Amniotic stem cell (primary cell): ENCODE results near the gene P2RY1.

Source experiments
- DNase-seq: peaks from one replicate; lab custom pipeline; 2025; lab: John Stamatoyannopoulos, UW

Gene P2RY1

GRCh38 chr3:152834776-152835600 is at the start of gene P2RY1:
P2RY1 (plus strand) TSS chr3:152835131; CDS start chr3:152835783, 652 bp downstream.
- DNase-seq: no peak

DNA sequence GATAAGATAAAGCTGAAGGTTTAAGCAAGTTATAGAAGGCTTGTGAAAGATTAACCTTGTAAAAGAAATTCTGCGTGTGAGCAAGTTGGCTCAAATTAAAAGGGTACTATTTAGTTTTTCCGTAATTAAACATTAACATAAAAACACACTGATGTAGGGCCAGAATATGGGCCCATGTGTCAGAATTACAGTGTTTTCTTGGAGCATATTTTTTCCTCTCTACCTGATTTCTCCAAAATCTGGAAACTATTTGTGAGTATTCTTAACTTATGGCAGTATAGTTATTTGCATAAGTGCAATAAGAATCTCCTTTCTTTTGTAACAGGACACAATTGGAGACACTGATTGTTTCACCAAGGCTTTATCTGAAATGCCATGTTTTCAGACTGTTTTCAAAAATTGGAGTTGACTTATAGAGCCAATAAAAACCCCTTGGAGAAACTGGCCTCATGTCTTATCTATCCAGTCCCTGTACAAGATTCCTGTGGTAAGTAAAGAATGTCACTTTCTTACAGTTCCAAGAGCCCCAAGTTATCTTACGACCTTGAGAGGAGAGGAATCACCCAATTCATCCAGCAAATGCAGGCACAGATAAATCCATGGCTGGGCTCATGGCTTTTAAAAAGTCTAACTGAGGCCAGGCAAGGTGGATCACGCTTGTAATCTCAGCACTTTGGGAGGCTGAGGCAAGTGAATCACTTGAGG is 47.8 kb upstream of the P2RY1 start:
- DNase-seq: no peak

GRCh38 chr3:152790651-152791387 is 44.1 kb upstream of the P2RY1 start:
- no peak for DNase-seq

DNA sequence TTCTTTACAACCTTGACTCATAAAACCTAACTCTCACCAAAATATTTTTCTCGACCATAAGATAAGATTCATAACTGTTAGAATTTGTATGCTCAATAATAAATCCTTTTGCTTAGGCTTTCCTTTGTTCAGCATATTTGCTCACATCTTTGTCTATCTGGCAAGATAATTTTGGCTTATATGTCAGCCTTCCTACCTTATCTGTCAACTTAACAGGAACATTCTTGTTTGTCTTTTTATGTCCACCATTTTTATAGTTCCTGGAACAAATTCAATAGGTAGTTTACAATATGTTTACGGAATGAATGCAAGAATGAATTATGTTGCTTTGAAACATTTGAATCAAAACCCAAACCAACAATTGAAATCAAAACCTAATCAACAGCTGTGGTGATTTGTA is 41.0 kb upstream of the P2RY1 start:
- no peak for DNase-seq

DNA sequence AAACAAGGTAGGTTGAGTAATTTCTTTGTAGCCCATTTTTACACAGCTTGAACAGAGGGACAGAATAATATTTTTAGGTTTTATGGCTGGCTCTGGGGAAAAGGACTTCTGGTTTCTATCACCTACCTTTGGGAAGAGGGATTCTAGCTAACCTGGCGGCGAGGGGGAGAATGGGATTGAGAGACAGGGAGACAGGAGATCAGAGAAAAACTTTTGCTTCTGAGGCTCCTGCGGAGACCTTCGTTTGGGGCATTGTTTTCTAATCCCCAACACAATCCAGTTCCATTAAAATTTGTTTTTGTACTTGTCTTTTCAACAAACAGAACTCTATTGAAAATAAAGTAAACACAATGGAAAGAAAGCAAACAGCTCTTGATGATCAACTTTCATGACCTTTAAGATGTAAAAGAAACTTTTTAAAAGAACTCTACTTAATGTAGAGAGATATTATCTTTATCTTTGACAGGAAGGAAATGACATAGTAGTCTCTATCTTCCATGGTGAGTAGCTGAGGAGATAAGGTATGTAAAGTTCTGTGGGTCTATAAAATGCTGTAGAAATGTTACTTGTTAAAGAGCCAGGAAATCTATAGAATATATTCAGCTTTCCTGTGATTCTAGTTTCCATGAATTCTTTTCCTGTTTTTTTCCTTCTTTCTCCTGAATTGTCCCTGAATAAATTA is 37.0 kb upstream of the P2RY1 start:
- DNase-seq: no peak

- no peak for DNase-seq
These were observed 22.8 kb upstream of the P2RY1 start for GRCh38 chr3:152811974-152812760.

DNA sequence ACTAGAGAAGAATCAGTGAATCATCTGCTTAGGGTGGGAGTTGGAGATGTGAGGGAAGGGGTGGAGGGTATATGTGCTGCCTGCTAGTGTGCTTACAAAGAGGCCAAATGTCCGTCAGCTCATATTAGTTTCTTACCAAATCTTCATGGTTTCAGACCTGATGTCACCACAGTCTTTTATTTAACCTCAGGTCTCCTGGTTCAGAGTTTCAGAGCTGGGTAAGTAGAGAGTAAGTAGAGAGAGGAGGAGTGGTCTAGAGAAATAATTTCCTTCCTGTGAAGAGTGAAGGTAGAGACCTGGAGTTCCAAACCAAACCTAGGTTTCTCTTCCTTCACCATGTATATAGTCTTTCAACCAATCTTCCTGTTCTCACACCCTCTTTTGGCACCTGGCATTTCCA is 17.5 kb upstream of the P2RY1 start:
- no peak for DNase-seq

DNA sequence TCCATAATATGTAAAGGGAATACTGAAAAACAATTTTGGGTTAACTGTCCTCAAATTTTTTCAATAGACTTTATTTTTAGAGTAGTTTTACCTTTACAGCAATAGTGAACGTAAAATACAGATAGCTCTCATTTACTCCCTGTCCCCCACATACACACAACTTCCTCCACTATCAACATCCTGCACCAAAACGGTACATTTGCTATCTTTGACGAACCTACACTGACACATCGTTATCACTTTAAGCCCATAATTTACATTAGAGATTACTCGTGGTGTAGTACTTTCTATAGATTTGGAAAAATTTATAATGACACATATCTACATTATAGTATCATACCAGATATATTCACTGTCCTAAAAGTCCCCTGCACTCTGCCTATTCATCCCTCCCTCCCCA is 16.9 kb upstream of the P2RY1 start:
- no peak for DNase-seq

DNA sequence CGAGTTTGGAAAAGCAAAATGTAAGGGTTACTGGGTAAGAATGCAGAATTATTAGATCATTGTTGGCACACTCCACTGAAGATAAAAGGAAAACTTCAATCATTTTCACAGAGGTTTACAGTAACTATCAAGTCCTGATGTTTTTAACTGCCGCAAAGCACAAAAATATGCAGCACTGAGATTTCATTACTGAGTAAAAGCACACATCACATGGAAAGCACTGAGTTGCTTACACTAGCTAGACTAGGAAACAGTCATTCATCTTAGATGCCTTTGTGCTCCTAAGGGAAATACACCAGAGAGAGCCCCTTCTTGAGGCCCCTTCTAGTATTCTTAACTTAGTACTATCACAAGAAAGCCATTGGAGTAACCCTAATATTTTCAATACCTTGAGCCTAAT is 11.8 kb upstream of the P2RY1 start:
- no peak for DNase-seq

- DNase-seq: no peak
These were observed 11.2 kb upstream of the P2RY1 start for GRCh38 chr3:152823781-152824180.

- no peak for DNase-seq
These were observed 9.4 kb upstream of the P2RY1 start for GRCh38 chr3:152825566-152825965.

- no peak for DNase-seq
These were observed 8.5 kb upstream of the P2RY1 start for GRCh38 chr3:152826476-152826875.

- DNase-seq: no peak
These were observed 7.6 kb upstream of the P2RY1 start for GRCh38 chr3:152827313-152827712.

DNA sequence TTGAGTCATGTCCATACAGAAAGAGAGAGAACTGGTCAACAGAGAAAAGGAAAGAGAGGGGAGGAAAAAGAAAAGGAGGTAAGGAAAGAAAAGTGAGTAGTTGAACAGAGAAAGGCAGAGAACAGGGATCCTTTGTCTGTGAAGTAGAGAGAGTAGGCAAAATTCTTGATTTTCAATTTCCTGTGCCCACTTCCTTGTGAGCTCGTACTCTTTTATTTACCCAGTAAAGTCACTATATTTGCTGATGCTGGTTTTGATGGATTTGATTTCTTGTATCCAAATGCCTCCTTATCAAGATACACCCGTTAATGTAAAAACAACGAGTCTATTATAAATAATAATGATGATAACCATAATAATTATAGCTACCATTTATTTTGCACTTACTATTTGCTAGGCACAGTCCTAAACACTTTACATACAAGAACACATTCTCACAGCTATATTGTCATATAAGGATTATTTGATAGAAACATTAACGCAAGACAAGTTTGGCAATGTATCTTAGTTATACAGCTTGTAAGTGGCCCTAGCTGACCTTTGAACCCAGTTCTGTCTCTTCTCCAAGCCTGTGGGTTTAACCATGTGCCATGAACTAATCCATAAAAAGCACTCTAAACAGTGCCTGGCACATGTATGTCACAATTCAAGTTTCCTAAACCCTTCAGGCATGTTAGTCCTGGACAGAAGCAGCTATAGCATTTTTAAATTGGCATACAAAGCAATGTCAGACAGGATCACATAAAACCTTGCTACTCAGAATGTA is 6.7 kb upstream of the P2RY1 start:
- no peak for DNase-seq

GRCh38 chr3:152830245-152830644 is 4.7 kb upstream of the P2RY1 start:
- no peak for DNase-seq

- DNase-seq: no peak
These were observed 2.9 kb upstream of the P2RY1 start for GRCh38 chr3:152832046-152832445.

DNA sequence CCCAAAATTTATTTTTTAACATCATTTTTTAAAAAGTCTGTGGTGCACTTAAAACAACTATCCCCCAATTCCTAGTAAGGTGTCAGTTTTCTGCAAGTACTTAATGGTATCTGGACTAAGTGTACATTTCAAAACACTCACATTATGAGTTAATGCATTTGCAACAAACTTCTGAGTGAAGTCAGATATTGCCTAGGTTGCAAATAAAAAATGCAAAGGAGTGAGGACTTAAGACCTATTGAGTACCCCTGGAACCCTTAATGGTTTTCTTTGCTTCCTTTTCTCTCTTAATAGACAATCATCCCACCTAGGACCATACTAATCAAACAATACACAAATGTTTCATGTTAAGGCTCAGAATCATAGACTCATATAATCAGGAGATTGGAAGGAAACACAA is 1.8 kb upstream of the P2RY1 start:
- DNase-seq: no peak

- no peak for DNase-seq
These were observed 648 bp upstream of the P2RY1 start for GRCh38 chr3:152834191-152834775.

DNA sequence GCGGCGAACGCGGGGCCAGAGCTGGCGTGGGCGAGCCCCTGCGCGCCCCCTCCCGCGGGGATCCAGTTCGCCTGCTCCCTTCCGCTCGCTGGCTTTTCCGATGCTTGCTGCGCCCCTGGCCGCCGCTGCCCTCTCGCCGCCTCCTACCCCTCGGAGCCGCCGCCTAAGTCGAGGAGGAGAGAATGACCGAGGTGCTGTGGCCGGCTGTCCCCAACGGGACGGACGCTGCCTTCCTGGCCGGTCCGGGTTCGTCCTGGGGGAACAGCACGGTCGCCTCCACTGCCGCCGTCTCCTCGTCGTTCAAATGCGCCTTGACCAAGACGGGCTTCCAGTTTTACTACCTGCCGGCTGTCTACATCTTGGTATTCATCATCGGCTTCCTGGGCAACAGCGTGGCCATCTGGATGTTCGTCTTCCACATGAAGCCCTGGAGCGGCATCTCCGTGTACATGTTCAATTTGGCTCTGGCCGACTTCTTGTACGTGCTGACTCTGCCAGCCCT is 721 bp downstream of the P2RY1 start:
- DNase-seq: no peak

DNA sequence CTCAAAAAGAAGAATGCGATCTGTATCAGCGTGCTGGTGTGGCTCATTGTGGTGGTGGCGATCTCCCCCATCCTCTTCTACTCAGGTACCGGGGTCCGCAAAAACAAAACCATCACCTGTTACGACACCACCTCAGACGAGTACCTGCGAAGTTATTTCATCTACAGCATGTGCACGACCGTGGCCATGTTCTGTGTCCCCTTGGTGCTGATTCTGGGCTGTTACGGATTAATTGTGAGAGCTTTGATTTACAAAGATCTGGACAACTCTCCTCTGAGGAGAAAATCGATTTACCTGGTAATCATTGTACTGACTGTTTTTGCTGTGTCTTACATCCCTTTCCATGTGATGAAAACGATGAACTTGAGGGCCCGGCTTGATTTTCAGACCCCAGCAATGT is 1.3 kb downstream of the P2RY1 start:
- no peak for DNase-seq
